ENCODE data around the gene BSDC1.

BSDC1 gene

GRCh38 chr1:32353886-32354570 is 40.2 kb downstream of the BSDC1 start:
- Histone ChIP-seq H3K9ac (ENCODE audit: low read depth, low read length) (no peak overlapping the region), H3K36me3 (ENCODE audit: insufficient read depth, low read length) (no peaks in the 10 kb centered on the region), H3K27me3 (ENCODE audit: insufficient read depth, low read length) (peaks cover 11% of the 10 kb centered on the region), H3K4me1 (ENCODE audit: insufficient read depth, low read length) (no peaks in the 10 kb centered on the region; the same call in 1 of the 2 replicates), H3K9me3 (ENCODE audit: insufficient read depth, low read depth, low read length) (peaks cover 6% of the 10 kb centered on the region), H3K27ac (ENCODE audit: low read depth, low read length) (no peak overlapping the region), H3K4me3 (ENCODE audit: low read length) (no peak overlapping the region)
- 48% methylated on average over 2 of the region's 2 CpGs for WGBS

DNA sequence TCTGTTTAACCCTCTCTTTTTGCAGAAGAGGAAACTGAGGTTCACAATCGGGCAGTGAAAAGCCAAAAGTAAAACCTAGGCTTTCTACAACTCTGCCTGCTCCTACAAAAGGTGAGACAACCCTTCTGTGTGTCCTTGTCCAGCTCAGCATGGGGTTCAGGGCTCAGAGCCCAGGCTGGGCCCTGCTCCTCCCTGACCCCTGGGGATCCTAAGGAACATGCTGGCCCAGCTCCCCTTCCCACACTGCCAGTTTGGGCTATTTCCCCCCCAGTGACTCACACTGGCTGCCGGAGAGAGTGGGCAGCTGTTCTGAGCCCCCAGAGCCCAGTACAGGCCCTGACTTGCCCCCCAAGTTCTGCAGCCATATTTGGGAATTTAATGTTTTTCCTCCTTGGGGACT is 40.8 kb downstream of the BSDC1 start:
- Histone ChIP-seq H3K27ac (ENCODE audit: low read depth, low read length) (no peak overlapping the region), H3K4me1 (ENCODE audit: insufficient read depth, low read length) (no peaks in the 10 kb centered on the region; the same call in 1 of the 2 replicates), H3K4me3 (ENCODE audit: low read length) (no peak overlapping the region), H3K9me3 (ENCODE audit: insufficient read depth, low read depth, low read length) (peaks cover 6% of the 10 kb centered on the region), H3K36me3 (ENCODE audit: insufficient read depth, low read length) (no peaks in the 10 kb centered on the region), H3K27me3 (ENCODE audit: insufficient read depth, low read length) (peaks cover 11% of the 10 kb centered on the region), H3K9ac (ENCODE audit: low read depth, low read length) (no peak overlapping the region)
- WGBS: 80% methylated on average over 2 of the region's 2 CpGs

DNA sequence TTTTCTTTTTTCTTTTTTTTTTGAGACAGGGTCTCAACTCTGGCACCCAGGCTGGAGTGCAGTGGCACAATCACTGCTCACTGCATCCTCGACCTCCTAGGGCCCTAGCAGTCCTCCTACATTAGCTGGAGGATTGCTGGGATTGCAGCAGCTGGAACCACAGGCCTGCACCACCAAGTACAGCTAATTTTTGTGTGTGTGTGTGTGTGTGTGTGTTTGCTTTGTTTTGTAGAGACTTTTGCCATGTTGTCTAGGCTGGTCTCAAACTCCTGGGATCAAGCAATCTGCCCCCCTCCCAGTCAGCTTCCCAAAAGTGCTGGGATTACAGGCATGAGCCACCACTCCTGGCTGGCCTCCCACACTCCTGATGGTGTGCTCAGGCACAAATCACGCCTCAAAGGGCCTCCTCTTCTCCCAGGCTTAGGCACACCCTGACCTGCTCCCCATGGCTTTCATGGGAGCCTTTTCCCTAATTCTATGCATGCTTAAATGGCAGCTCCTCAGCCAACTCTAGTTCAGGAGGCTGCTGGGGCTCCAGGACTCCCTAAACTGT is 41.3 kb downstream of the BSDC1 start:
- WGBS: 89% methylated on average over 2 of the region's 2 CpGs
- Histone ChIP-seq H3K27ac (ENCODE audit: low read depth, low read length) (no peak overlapping the region), H3K4me3 (ENCODE audit: low read length) (no peak overlapping the region), H3K4me1 (ENCODE audit: insufficient read depth, low read length) (no peaks in the 10 kb centered on the region; the same call in 1 of the 2 replicates), H3K9ac (ENCODE audit: low read depth, low read length) (no peak overlapping the region), H3K36me3 (ENCODE audit: insufficient read depth, low read length) (no peaks in the 10 kb centered on the region), H3K9me3 (ENCODE audit: insufficient read depth, low read depth, low read length) (peaks cover 6% of the 10 kb centered on the region), H3K27me3 (ENCODE audit: insufficient read depth, low read length) (peaks cover 11% of the 10 kb centered on the region)

DNA sequence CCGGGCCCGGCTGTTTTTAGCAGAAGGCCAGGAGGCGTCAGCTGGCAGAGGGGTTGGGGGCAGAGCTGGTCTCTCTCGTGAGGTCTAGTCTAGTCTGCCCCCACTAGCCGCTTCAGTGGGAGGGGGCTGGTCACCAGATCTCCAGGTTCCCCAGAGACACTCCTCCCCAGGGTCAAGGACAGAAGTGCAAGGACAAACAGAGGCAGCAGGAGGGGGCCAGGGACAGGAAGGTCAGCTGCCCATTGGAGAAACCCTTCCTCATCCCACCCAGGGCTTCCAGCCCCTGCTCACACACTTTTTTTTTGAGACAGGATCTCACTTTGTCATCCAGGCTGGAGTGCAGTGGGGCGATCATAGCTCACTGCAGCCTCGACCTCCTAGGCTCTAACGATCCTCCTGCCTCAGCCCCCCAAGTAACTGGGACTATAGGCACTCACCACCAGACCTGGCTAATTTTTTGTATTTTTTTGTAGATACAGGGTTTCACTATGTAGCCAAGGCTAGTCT is 41.9 kb downstream of the BSDC1 start:
- Histone ChIP-seq H3K27me3 (ENCODE audit: insufficient read depth, low read length) (peaks cover 11% of the 10 kb centered on the region), H3K4me1 (ENCODE audit: insufficient read depth, low read length) (no peaks in the 10 kb centered on the region; the same call in 1 of the 2 replicates), H3K9me3 (ENCODE audit: insufficient read depth, low read depth, low read length) (peaks cover 6% of the 10 kb centered on the region), H3K36me3 (ENCODE audit: insufficient read depth, low read length) (no peaks in the 10 kb centered on the region), H3K4me3 (ENCODE audit: low read length) (peak overlapping the region; percentile 90), H3K27ac (ENCODE audit: low read depth, low read length) (0 out of 2 replicates have a peak overlapping the region, but pooled peaks have one; percentile 77), H3K9ac (ENCODE audit: low read depth, low read length) (peak overlapping the region; percentile 86; the same call in 1 of the 2 replicates)
- 62% methylated on average over 8 of the region's 8 CpGs for WGBS

GRCh38 chr1:32351399-32352238 is 42.6 kb downstream of the BSDC1 start:
- Histone ChIP-seq H3K27ac (ENCODE audit: low read depth, low read length) (peak overlapping the region; percentile 84), H3K27me3 (ENCODE audit: insufficient read depth, low read length) (peaks cover 11% of the 10 kb centered on the region), H3K4me3 (ENCODE audit: low read length) (peak overlapping the region; percentile 90), H3K9ac (ENCODE audit: low read depth, low read length) (peak overlapping the region; percentile 86), H3K4me1 (ENCODE audit: insufficient read depth, low read length) (no peaks in the 10 kb centered on the region; the same call in 1 of the 2 replicates), H3K36me3 (ENCODE audit: insufficient read depth, low read length) (no peaks in the 10 kb centered on the region), H3K9me3 (ENCODE audit: insufficient read depth, low read depth, low read length) (peaks cover 6% of the 10 kb centered on the region)
- 4% methylated on average over 72 of the region's 75 CpGs for WGBS

GRCh38 chr1:32350785-32351398 is 43.3 kb downstream of the BSDC1 start:
- H3K9ac ChIP-seq (ENCODE audit: low read depth, low read length): peak overlapping the region; percentile 74
- WGBS: 20% methylated on average over 28 of the region's 28 CpGs
- H3K9me3 ChIP-seq (ENCODE audit: insufficient read depth, low read depth, low read length): peaks cover 6% of the 10 kb centered on the region
- H3K27me3 ChIP-seq (ENCODE audit: insufficient read depth, low read length): peaks cover 11% of the 10 kb centered on the region
- no peaks in the 10 kb centered on the region; the same call in 1 of the 2 replicates for H3K4me1 ChIP-seq (ENCODE audit: insufficient read depth, low read length)
- no peaks in the 10 kb centered on the region for H3K36me3 ChIP-seq (ENCODE audit: insufficient read depth, low read length)
- H3K27ac ChIP-seq (ENCODE audit: low read depth, low read length): peak overlapping the region; percentile 84
- peak overlapping the region; percentile 90 for H3K4me3 ChIP-seq (ENCODE audit: low read length)

DNA sequence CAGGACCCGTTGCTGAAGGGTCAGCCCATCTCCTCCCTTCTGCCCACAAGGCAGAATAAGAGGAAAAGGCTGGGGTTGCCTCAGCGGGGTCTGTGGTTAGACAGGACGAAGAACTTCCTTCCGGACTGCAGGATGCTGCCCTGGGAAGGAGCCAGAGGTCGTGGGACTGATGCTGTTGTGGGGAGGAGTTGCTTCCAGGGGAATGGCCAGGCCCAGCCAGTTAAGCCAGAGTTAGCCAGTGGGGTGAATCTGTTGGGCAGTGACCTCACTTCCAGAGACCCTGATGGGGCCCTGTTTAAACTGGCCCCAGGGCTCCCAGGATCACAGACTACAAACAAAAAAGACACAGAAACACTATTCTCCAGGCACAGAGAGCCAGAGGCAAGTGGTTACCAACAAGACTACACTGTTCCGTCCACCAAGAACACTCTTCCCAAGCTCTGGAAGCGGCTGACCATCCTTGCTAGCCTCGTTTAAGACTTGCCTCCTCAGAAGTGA is 45.0 kb downstream of the BSDC1 start:
- H3K27me3 ChIP-seq (ENCODE audit: insufficient read depth, low read length): peaks cover 11% of the 10 kb centered on the region
- no peaks in the 10 kb centered on the region; the same call in 1 of the 2 replicates for H3K4me1 ChIP-seq (ENCODE audit: insufficient read depth, low read length)
- H3K9ac ChIP-seq (ENCODE audit: low read depth, low read length): no peak overlapping the region
- no peaks in the 10 kb centered on the region for H3K36me3 ChIP-seq (ENCODE audit: insufficient read depth, low read length)
- no peak overlapping the region for H3K27ac ChIP-seq (ENCODE audit: low read depth, low read length)
- 85% methylated on average over 8 of the region's 8 CpGs for WGBS
- H3K4me3 ChIP-seq (ENCODE audit: low read length): no peak overlapping the region
- peaks cover 6% of the 10 kb centered on the region for H3K9me3 ChIP-seq (ENCODE audit: insufficient read depth, low read depth, low read length)

- H3K9me3 ChIP-seq (ENCODE audit: insufficient read depth, low read depth, low read length): peaks cover 6% of the 10 kb centered on the region
- no peak overlapping the region for H3K9ac ChIP-seq (ENCODE audit: low read depth, low read length)
- H3K27ac ChIP-seq (ENCODE audit: low read depth, low read length): no peak overlapping the region
- no peak overlapping the region for H3K4me3 ChIP-seq (ENCODE audit: low read length)
- no peaks in the 10 kb centered on the region; the same call in 1 of the 2 replicates for H3K4me1 ChIP-seq (ENCODE audit: insufficient read depth, low read length)
- 86% methylated on average over 9 of the region's 9 CpGs for WGBS
- H3K27me3 ChIP-seq (ENCODE audit: insufficient read depth, low read length): peaks cover 11% of the 10 kb centered on the region
- H3K36me3 ChIP-seq (ENCODE audit: insufficient read depth, low read length): no peaks in the 10 kb centered on the region
Observed at GRCh38 chr1:32346532-32347157, 47.6 kb downstream of the BSDC1 start.

- Histone ChIP-seq H3K9me3 (ENCODE audit: insufficient read depth, low read depth, low read length) (peaks cover under 1% of the 10 kb centered on the region; the same call in 1 of the 2 replicates), H3K27ac (ENCODE audit: low read depth, low read length) (no peak overlapping the region), H3K9ac (ENCODE audit: low read depth, low read length) (no peak overlapping the region), H3K27me3 (ENCODE audit: insufficient read depth, low read length) (peaks cover 5% of the 10 kb centered on the region), H3K4me3 (ENCODE audit: low read length) (no peak overlapping the region), H3K4me1 (ENCODE audit: insufficient read depth, low read length) (no peaks in the 10 kb centered on the region; the same call in 1 of the 2 replicates), H3K36me3 (ENCODE audit: insufficient read depth, low read length) (no peaks in the 10 kb centered on the region)
- 86% methylated on average over 8 of the region's 8 CpGs for WGBS
Observed at GRCh38 chr1:32345289-32345827, 48.9 kb downstream of the BSDC1 start.

DNA sequence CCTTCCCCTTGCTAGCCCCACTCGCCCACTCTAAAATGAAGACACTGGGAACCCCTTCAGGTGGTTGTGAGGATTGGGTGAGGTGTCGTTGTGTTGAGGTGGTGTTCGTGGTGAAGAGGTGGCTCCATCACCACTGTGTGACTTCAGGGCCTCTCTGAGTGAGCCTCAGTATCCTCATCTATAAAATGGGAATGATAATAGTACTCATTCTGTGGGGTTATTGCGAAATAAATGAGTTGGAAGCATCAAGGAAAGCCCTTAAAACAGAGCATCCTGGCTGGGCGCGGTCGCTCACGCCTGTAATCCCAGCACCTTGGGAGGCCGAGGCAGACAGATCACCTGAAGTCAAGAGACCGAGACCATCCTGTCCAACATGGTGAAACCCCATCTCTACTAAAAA is 51.5 kb downstream of the BSDC1 start:
- H3K9ac ChIP-seq (ENCODE audit: low read depth, low read length): no peak overlapping the region
- no peaks in the 10 kb centered on the region for H3K9me3 ChIP-seq (ENCODE audit: insufficient read depth, low read depth, low read length)
- 97% methylated on average over 9 of the region's 10 CpGs for WGBS
- no peak overlapping the region for H3K4me3 ChIP-seq (ENCODE audit: low read length)
- H3K27me3 ChIP-seq (ENCODE audit: insufficient read depth, low read length): no peaks in the 10 kb centered on the region
- peaks cover 4% of the 10 kb centered on the region for H3K4me1 ChIP-seq (ENCODE audit: insufficient read depth, low read length)
- no peak overlapping the region for H3K27ac ChIP-seq (ENCODE audit: low read depth, low read length)
- no peaks in the 10 kb centered on the region for H3K36me3 ChIP-seq (ENCODE audit: insufficient read depth, low read length)

Measured in HUES64 (cell line).